Activated CD8-positive, alpha-beta memory T cell treated with anti-CD3 and anti-CD28 coated beads, Interleukin-2, amount 10 ng/mL, durations not matched to agents 7 days and 5 days (primary cell): ENCODE data around the gene POLR2E. TPM values are rescaled to one million over a fixed set of nuclear protein-coding genes. Genes with fewer than 3 reads are reported as not detected.

Experiments used
- ATAC-seq: fragments of 150-1000 bp; cut with Tn5 transposase; one replicate; pipeline ENCODE4 v1.10.0; 2021; ENCODE audit warnings: moderate library complexity
- CTCF ChIA-PET: fragments of 350-600 bp; sonication (Branson Sonifier 250); formaldehyde crosslinking; loops from one replicate; lab custom pipeline; 2021; ENCODE audit warnings: antibody characterized with exemption; lab: Charles Lee
- DNase-seq: peaks from one replicate; pipeline ENCODE4 v3.0.0-alpha.2; 2020
- H3K27ac Mint-ChIP-seq: one replicate; pipeline ENCODE4 v1.8.0; 2021; ENCODE audit warnings: mild to moderate bottlenecking, mixed read lengths
- H3K27me3 Mint-ChIP-seq: one replicate; pipeline ENCODE4 v1.8.0; 2021; ENCODE audit warnings: mixed read lengths
- H3K36me3 Mint-ChIP-seq: one replicate; pipeline ENCODE4 v1.8.0; 2021; ENCODE audit warnings: mild to moderate bottlenecking, mixed read lengths
- H3K4me1 Mint-ChIP-seq: one replicate; pipeline ENCODE4 v1.8.0; 2021; ENCODE audit warnings: mixed read lengths
- H3K4me3 Mint-ChIP-seq: one replicate; pipeline ENCODE4 v1.8.0; 2021; ENCODE audit warnings: mild to moderate bottlenecking, moderate library complexity, mixed read lengths
- H3K9me3 Mint-ChIP-seq: one replicate; pipeline ENCODE4 v1.8.0; 2022; ENCODE audit warnings: low read depth, mixed read lengths
- total RNA-seq, 2 experiments: library from RNA; stranded (reverse); gene quantifications; one replicate each; pipeline ENCODE4 v1.2.3, GENCODE V29; 2021

POLR2E gene
- total RNA-seq, 2 experiments from 2014 or later, result 173 to 206 TPM

- ATAC-seq, result no peak
- no peaks in the 10 kb centered on the region for H3K27me3 Mint-ChIP-seq
- no peak overlapping the region for H3K4me3 Mint-ChIP-seq
- no peak for DNase-seq
- CTCF ChIA-PET, result interaction anchor here (0.8 to 6.9 kb wide), 8 partner anchors 10 to 153 kb away, joined by 3 to 64 read pairs (median 8); partner anchors contain the start of gene ARHGAP45
- H3K4me1 Mint-ChIP-seq, result peaks cover 59% of the 10 kb centered on the region
- H3K9me3 Mint-ChIP-seq, result no peaks in the 10 kb centered on the region
- H3K36me3 Mint-ChIP-seq, result peaks cover 6% of the 10 kb centered on the region
- H3K27ac Mint-ChIP-seq, result no peak overlapping the region
Observed at GRCh38 chr19:1091544-1092175, 3.5 kb downstream of the POLR2E start.

GRCh38 chr19:1090731-1091543 is 4.2 kb downstream of the POLR2E start:
- peaks cover 6% of the 10 kb centered on the region for H3K36me3 Mint-ChIP-seq
- H3K9me3 Mint-ChIP-seq, result no peaks in the 10 kb centered on the region
- peaks cover 57% of the 10 kb centered on the region for H3K4me1 Mint-ChIP-seq
- CTCF ChIA-PET, result interaction anchor here (0.7 to 6.9 kb wide), 14 partner anchors 9 to 175 kb away, joined by 3 to 64 read pairs (median 4); partner anchors contain the start of gene ARHGAP45
- no peak overlapping the region for H3K4me3 Mint-ChIP-seq
- DNase-seq (peak; percentile 68), ATAC-seq (no peak)
- no peaks in the 10 kb centered on the region for H3K27me3 Mint-ChIP-seq
- H3K27ac Mint-ChIP-seq, result peak overlapping the region; percentile 80

- H3K27ac Mint-ChIP-seq, result peak overlapping the region; percentile 43
- no peaks in the 10 kb centered on the region for H3K9me3 Mint-ChIP-seq
- CTCF ChIA-PET, result interaction anchor here (0.7 to 6.9 kb wide), 16 partner anchors 8 to 176 kb away, joined by 3 to 64 read pairs (median 4); partner anchors contain the start of genes ARHGAP45 and CNN2
- DNase-seq (peak; percentile 83), ATAC-seq (peak; percentile 52)
- peaks cover 55% of the 10 kb centered on the region for H3K4me1 Mint-ChIP-seq
- no peak overlapping the region for H3K4me3 Mint-ChIP-seq
- no peaks in the 10 kb centered on the region for H3K27me3 Mint-ChIP-seq
- H3K36me3 Mint-ChIP-seq, result peaks cover 14% of the 10 kb centered on the region
Observed at GRCh38 chr19:1089891-1090290, 5.3 kb downstream of the POLR2E start.

DNA sequence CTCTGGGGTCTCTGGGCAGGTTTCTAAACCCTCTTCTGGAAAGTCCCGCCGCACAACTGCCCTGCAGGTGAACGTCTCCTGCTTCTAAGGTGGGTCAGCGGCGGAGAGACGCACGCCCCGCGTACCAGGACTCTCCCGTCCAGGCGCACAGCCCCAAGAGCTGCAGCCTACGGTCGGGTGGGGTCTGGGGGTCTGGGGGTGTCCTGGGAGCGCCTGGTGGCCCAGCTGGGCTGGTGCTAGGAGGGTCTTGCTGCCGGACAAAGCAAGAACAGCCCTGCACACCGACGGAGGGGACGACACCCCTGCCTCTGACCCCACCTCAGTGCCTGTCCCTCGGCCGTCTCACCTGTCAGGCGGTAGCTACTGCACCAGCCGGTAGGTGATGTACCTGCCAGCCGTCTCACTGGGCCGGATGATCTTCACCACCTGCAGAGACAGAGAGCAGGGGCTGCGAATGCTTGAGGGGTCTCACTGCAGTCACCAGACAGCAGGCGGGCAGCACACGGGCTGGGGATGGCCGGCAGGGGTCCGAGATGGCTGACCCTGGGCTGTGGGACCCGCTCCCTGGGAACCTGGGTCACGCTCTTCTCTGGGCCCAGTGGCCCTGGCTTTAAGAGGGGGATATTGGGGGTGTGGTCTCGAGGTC is 5.9 kb downstream of the POLR2E start:
- DNase-seq (no peak), ATAC-seq (no peak)
- peaks cover 18% of the 10 kb centered on the region for H3K36me3 Mint-ChIP-seq
- CTCF ChIA-PET, result interaction anchor here (0.8 to 6.9 kb wide), 12 partner anchors 10 to 151 kb away, joined by 3 to 64 read pairs (median 6); partner anchors contain the start of genes ARHGAP45 and CNN2
- peaks cover 55% of the 10 kb centered on the region for H3K4me1 Mint-ChIP-seq
- peak overlapping the region; percentile 43 for H3K27ac Mint-ChIP-seq
- H3K4me3 Mint-ChIP-seq, result no peak overlapping the region
- no peaks in the 10 kb centered on the region for H3K9me3 Mint-ChIP-seq
- H3K27me3 Mint-ChIP-seq, result no peaks in the 10 kb centered on the region

- H3K4me3 Mint-ChIP-seq, result no peak overlapping the region
- no peaks in the 10 kb centered on the region for H3K27me3 Mint-ChIP-seq
- H3K9me3 Mint-ChIP-seq, result no peaks in the 10 kb centered on the region
- CTCF ChIA-PET, result interaction anchor here (0.8 to 6.9 kb wide), 8 partner anchors 9 to 105 kb away, joined by 4 to 64 read pairs (median 14); partner anchors contain the start of genes ARHGAP45 and CNN2
- peak overlapping the region; percentile 84 for H3K27ac Mint-ChIP-seq
- DNase-seq (no peak), ATAC-seq (peak; percentile 2)
- peaks cover 52% of the 10 kb centered on the region for H3K4me1 Mint-ChIP-seq
- peaks cover 22% of the 10 kb centered on the region for H3K36me3 Mint-ChIP-seq
Observed at GRCh38 chr19:1088416-1089010, 6.7 kb downstream of the POLR2E start.

- no peak for DNase-seq
- Mint-ChIP-seq H3K27me3 (no peaks in the 10 kb centered on the region), H3K4me3 (peak overlapping the region; percentile 21), H3K27ac (peak overlapping the region; percentile 84), H3K9me3 (no peaks in the 10 kb centered on the region), H3K36me3 (peaks cover 22% of the 10 kb centered on the region), H3K4me1 (peaks cover 47% of the 10 kb centered on the region)
- ATAC-seq, result peak; percentile 23
- CTCF ChIA-PET, result interaction anchor here (0.8 to 6.9 kb wide), 8 partner anchors 11 to 151 kb away, joined by 3 to 64 read pairs (median 8); partner anchors contain the start of genes ARHGAP45 and CNN2
Observed at GRCh38 chr19:1087813-1088415, 7.3 kb downstream of the POLR2E start.

DNA sequence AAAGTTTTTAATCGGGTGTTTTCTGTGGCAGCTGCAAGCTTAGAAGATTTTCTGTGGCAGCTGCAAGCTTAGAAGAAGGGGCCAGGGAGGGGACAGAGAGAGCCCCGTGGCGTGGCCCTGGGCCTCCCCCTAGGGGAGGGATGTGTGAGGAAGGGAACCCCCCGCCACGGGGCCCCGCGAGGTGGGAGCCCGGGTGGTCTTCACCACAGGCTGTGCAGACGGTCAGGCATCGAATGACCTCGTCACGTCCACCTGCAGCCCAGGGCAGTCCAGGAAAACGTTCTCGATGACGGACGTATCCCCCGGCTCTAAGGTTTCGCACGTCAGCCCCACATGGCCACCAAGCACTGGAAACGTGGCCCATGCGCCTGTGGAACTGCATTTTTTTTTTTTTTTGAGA is 8.6 kb downstream of the POLR2E start:
- peaks cover 53% of the 10 kb centered on the region for H3K4me1 Mint-ChIP-seq
- H3K4me3 Mint-ChIP-seq, result no peak overlapping the region
- ATAC-seq, result no peak
- DNase-seq, result no peak
- no peaks in the 10 kb centered on the region for H3K27me3 Mint-ChIP-seq
- peak overlapping the region; percentile 19 for H3K27ac Mint-ChIP-seq
- no peaks in the 10 kb centered on the region for H3K9me3 Mint-ChIP-seq
- H3K36me3 Mint-ChIP-seq, result peaks cover 31% of the 10 kb centered on the region
- CTCF ChIA-PET, result interaction anchor here (1.0 to 6.9 kb wide), 7 partner anchors 8 to 125 kb away, joined by 3 to 64 read pairs (median 3); partner anchors contain the start of gene ARHGAP45

- Mint-ChIP-seq H3K4me3 (no peak overlapping the region), H3K27me3 (no peaks in the 10 kb centered on the region), H3K4me1 (peaks cover 55% of the 10 kb centered on the region), H3K36me3 (peaks cover 36% of the 10 kb centered on the region), H3K9me3 (no peaks in the 10 kb centered on the region), H3K27ac (no peak overlapping the region)
- ATAC-seq, result no peak
- DNase-seq, result no peak
- CTCF ChIA-PET, result interaction anchor here (1.0 to 6.9 kb wide), 6 partner anchors 8 to 55 kb away, joined by 3 to 64 read pairs (median 4); partner anchors contain the start of gene ARHGAP45
Observed at GRCh38 chr19:1085676-1086442, 9.3 kb downstream of the POLR2E start.

GRCh38 chr19:1085053-1085658 is 10.0 kb downstream of the POLR2E start:
- peaks cover 42% of the 10 kb centered on the region for H3K36me3 Mint-ChIP-seq
- no peak overlapping the region for H3K4me3 Mint-ChIP-seq
- H3K27ac Mint-ChIP-seq, result peak overlapping the region; percentile 25
- DNase-seq, result no peak
- ATAC-seq, result no peak
- H3K4me1 Mint-ChIP-seq, result peaks cover 57% of the 10 kb centered on the region
- no peaks in the 10 kb centered on the region for H3K27me3 Mint-ChIP-seq
- H3K9me3 Mint-ChIP-seq, result no peaks in the 10 kb centered on the region
- CTCF ChIA-PET, result interaction anchor here (1.0 to 6.9 kb wide), 4 partner anchors 9 to 48 kb away, joined by 3 to 64 read pairs (median 5); partner anchors contain the start of gene ARHGAP45

- H3K4me1 Mint-ChIP-seq, result peaks cover 61% of the 10 kb centered on the region
- peaks cover 51% of the 10 kb centered on the region for H3K36me3 Mint-ChIP-seq
- ATAC-seq (no peak), DNase-seq (no peak)
- H3K27ac Mint-ChIP-seq, result peak overlapping the region; percentile 25
- no peak overlapping the region for H3K4me3 Mint-ChIP-seq
- CTCF ChIA-PET, result interaction anchor here (1.1 to 3.2 kb wide), 3 partner anchors 9 to 19 kb away, joined by 3 to 6 read pairs (median 4); no protein-coding TSS in a partner anchor
- no peaks in the 10 kb centered on the region for H3K9me3 Mint-ChIP-seq
- H3K27me3 Mint-ChIP-seq, result no peaks in the 10 kb centered on the region
Observed at GRCh38 chr19:1084024-1084868, 10.9 kb downstream of the POLR2E start.
